ENCODE measurements around the gene GMCL2.

GMCL2 gene

DNA sequence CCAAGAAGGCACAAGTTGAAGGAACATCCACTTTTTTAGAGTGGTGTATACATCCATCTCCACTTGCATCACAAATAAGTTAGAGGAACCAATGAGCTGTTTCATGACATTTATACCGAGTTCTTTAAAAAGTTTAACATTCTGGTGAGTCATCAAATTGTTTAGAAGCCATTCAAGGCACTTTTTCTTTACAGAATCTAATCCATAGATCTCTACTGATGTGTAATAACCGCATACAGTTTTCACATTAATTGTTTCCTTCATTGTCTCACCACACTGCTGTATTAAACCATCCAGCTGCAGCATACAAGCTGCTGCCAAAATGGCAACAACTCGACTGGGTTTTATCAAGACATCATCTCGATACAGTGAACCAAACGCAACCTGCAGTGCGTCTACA lies 744 bp downstream of the GMCL2 start:
- in situ Hi-C loops (cut with HindIII; ENCODE audit: low sequenced_read_pairs) = no loop called here

- in situ Hi-C loops (cut with HindIII; ENCODE audit: low sequenced_read_pairs) = no loop called here
Measured at GRCh38 chr5:178182158-178182876, 4.9 kb downstream of the GMCL2 start.

- in situ Hi-C loops (cut with HindIII; ENCODE audit: low sequenced_read_pairs) = no loop called here
Measured at GRCh38 chr5:178180141-178180863, 6.9 kb downstream of the GMCL2 start.

DNA sequence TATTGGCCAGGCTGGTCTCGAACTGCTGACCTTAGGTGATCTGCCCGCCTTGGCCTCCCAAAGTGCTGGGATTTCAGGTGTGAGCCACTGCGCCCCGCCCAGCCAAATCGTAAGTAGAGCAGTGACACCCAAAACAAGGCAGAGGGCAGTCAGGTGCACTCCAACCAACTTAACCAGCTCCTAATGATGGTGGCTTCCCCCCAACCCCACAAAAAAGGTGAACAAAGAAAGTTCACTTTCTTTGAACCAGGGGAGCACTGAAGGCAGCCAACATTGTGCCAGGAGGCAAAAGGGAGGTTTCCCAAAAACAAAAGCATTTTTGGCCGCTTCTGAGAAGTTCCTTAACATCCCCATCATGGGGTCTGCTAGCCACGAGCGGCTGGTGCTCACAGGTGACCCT lies 9.6 kb downstream of the GMCL2 start:
- in situ Hi-C loops (cut with HindIII; ENCODE audit: low sequenced_read_pairs) = no loop called here

GRCh38 chr5:178176791-178177190 lies 10.4 kb downstream of the GMCL2 start:
- in situ Hi-C loops (cut with HindIII; ENCODE audit: low sequenced_read_pairs) = no loop called here

- in situ Hi-C loops (cut with HindIII; ENCODE audit: low sequenced_read_pairs) = no loop called here
Measured at GRCh38 chr5:178174456-178174855, 12.7 kb downstream of the GMCL2 start.

DNA sequence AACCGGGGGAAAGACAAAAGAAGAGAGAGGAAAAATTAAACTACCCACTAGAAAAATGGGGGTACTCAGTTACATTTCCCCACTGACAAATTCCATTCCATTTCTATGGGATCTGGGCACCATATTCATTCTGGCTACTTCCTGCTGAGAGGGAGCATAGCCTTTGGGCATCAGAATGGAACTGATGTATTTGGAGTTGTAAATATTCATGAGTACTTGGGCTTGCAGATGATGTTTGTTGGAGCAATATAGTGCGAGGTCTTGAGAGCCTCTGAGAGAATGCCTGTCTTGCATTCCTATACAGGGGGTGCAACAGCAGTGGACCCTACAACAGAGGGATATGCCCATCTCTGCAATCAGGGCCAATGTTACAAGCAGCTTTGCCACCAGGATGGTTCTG lies 16.7 kb downstream of the GMCL2 start:
- in situ Hi-C loops (cut with HindIII; ENCODE audit: low sequenced_read_pairs) = no loop called here

DNA sequence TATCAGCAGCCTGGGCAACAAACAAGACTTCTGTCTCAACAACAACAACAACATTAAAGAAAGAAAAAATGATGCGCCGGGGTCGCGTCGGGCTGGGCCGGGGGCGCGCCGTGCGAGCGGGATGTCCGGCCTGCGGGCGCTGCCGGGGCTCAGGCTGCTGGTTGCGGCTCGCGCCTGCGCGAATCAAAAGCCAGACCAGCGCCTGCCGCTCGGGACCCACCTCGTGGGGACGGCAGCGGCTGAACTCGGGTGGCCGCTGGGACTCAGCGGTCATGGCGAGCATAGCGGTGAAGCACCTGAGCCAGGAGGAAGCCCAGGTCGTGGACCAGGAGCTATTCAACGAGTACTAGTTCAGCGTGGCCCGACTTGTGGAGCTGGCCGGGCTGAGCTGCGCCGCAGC lies 21.6 kb downstream of the GMCL2 start:
- in situ Hi-C loops (cut with HindIII; ENCODE audit: low sequenced_read_pairs) = no loop called here

DNA sequence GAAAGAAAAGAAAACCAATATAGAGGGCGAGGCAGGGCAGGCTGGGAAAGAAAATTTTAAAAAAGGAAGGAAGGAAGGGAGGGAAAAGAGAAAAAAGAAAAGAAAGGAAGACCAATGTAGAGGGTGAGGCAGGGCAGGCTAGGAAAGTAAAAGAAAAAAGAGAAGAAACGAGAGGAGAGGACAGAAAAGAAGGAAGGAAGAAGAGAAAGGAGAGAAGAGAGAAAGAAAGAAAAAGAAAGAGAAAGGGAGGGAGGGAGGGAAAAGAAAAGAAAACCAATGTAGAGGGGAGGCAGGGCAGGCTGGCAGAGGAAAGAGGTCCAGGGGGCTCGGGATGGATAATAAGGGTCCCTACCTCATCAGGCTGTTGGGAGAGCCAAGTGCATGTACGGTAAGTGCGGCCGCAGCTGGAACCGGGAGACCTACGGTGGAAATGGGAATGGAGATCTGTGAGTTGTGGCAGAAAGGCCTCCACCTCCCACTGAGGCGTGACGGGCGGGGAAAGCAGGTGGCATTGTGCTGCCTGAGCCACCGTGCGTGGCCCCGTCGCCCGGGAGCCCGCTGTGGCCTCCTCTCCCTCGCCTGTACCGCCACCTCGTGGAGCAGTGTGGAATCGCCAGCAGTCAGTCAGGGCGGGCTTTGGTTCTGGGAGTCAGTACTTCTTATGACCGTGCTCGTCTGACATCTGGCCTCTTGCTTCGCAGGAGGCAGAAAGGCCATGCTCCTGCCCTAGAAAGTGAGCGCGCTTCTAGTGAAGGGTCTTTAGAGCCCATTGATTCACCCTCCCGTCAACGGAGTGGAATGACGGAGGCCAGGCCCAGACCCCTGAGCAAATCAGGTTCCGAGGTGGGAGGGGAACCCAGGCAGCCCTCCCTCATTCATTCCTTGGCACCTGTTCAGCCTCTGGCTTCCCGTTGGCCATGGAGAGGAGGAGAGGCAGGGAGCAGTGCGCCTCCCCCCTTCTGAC lies 23.1 kb downstream of the GMCL2 start:
- in situ Hi-C loops (cut with HindIII; ENCODE audit: low sequenced_read_pairs) = no loop called here

DNA sequence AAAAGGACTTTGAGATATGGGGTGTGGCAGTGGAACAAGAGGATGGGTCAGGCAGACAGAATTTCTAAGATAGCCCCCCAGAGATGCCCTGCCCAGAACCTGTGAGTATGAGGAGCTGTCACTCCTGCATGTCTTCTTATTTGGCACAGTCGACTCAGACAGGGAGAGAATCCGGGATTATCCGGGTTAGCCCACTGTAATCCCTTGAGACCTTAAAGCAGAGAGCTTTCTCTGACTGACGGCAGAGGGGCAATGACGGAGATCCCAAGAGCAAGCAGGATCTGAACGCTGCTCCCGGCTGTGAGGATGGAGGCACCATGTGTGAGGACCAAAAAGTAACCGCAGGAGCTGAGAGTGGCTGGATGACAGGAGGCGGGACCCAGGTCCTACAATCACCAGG lies 24.7 kb downstream of the GMCL2 start:
- in situ Hi-C loops (cut with HindIII; ENCODE audit: low sequenced_read_pairs) = no loop called here

- in situ Hi-C loops (cut with HindIII; ENCODE audit: low sequenced_read_pairs) = no loop called here
Measured at GRCh38 chr5:178160176-178160575, 27.0 kb downstream of the GMCL2 start.

- in situ Hi-C loops (cut with HindIII; ENCODE audit: low sequenced_read_pairs) = no loop called here
Measured at GRCh38 chr5:178155065-178155464, 32.1 kb downstream of the GMCL2 start.

- in situ Hi-C loops (cut with HindIII; ENCODE audit: low sequenced_read_pairs) = no loop called here
Measured at GRCh38 chr5:178153530-178154340, 33.4 kb downstream of the GMCL2 start, which contains the start of gene NHP2. TSS of gene NHP2 (minus strand) at chr5:178153885. CDS start at chr5:178153817, 68 bp downstream.

DNA sequence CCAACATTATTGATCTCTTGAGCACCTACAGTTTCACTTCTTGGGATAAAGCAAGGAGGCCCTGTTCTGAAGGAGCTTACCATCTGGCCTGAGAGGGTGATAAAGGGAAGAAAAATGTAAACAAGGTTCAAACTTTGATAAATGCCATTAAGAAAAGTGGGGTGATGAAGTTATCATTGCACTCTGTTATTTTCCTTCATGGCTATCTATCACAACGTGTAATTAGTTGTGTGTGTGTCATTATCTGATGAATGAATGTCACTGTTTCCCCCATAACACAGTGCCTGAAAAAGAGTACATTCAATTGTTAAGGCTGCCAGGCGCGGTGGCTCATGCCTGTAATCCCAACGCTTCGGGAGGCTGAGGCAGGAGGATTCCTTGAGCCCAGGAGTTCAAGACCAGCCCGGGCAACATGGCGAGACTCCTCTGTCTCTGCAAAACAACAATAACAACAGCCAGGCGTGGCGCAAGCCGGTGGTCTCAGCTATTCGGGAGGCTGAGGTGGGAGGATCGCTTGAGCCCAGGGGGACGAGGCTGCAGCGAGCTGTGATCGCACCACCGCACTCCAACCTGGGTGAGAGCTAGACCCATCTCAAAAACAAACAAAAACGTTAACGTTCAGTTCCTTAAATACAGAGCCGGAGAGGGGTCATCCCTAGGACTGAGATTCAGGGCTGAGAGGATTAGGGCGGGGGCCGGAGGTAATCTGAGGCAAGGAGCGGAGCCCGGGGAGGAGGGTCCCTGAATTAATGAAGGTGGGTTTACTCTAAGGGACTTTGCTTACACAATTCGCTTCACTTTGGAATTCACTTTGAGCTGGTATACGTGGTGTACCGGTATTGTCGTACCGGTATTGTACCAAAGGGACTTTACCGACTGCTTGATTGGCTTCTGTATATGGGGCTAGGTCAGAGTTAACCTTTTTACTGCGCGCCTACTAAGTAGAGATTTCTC lies 34.4 kb downstream of the GMCL2 start:
- in situ Hi-C loops (cut with HindIII; ENCODE audit: low sequenced_read_pairs) = no loop called here

- in situ Hi-C loops (cut with HindIII; ENCODE audit: low sequenced_read_pairs) = no loop called here
Measured at GRCh38 chr5:178150977-178151734, 36.0 kb downstream of the GMCL2 start.

DNA sequence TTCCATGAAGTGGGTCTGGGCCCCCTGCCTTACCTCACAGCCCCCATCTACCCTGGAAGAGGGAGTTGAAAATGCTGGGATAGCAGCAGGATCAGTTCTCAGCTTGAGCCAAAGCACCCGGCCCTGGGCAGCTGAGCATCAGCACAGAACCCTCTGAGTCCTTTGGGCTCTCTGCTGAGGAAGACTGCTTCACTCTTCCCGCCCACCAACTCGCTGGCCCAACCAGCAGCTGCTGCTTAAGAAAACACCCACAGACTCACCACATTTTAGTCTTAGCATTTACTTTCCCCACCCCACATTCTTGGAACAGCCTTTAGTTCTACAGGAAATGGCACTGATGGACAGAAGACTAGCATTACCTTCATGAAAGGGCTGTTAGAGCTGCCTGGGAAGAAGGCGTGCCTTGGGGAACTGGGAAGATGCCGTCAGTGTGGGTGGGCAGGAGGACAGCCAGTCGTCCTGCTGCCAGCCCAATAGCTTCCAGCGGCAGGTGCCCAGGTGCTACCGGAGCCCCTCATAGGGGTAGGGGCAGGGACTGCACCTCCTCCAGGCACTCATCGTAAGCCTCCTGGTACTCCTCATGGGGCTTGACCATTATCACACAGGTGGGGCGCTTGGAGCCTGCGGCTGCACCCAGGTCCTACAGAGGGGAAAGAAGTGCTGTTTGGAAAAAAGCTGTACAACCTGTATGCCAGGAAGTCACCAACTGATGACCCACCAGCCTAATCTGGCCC lies 37.8 kb downstream of the GMCL2 start:
- in situ Hi-C loops (cut with HindIII; ENCODE audit: low sequenced_read_pairs) = no loop called here

DNA sequence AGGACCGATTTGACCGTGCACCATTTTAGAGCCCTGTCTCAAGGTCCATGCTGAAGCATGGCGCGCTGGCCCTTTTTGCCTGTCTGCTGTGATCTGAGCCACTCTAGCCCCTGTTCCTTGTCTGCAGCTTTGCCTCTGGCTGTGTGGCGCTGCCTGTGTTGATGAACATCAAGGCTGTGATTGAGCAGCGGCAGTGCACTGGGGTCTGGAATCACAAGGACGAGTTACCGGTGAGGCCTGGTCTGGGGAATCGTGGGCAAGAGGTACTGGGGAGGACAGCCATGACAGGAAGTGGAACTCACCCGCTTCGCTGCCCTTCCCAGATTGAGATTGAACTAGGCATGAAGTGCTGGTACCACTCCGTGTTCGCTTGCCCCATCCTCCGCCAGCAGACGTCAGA lies 39.8 kb downstream of the GMCL2 start:
- in situ Hi-C loops (cut with HindIII; ENCODE audit: low sequenced_read_pairs) = no loop called here
